K562 (cell line): ENCODE measurements around the gene SMIM35. TPM values are rescaled to one million over a fixed set of nuclear protein-coding genes. Genes with fewer than 3 reads are reported as not detected.

Experiments
- ARID1B ChIP-seq: fragments of 450-650 bp; IDR thresholded peaks from 2 replicates; pipeline ENCODE4 v1.6.1; 2016; ENCODE audit warnings: antibody characterized with exemption, mild to moderate bottlenecking, inconsistent platforms
- CSDE1 ChIP-seq, 2 experiments: fragments of 450-650 bp; IDR thresholded peaks; 2 replicates each; pipeline ENCODE4 v1.6.1; 2016; ENCODE audit warnings: mild to moderate bottlenecking in 1 of 2
- FIP1L1 ChIP-seq: fragments of 200-400 bp; formaldehyde crosslinking; IDR thresholded peaks from 2 replicates; pipeline ENCODE4 v1.6.1; 2018; ENCODE audit warnings: mild to moderate bottlenecking, low read depth, low read length; ENCODE audit not compliant: poor library complexity, severe bottlenecking
- GTF2F1 ChIP-seq: IDR thresholded peaks from 2 replicates; pipeline ENCODE4 v1.6.1; 2011; ENCODE audit warnings: low read depth, low read length, improper control_type of control experiment
- HDAC3 ChIP-seq: fragments of 450-650 bp; IDR thresholded peaks from 2 replicates; pipeline ENCODE4 v1.6.1; 2018; ENCODE audit warnings: borderline replicate concordance, mild to moderate bottlenecking, moderate library complexity; ENCODE audit not compliant: partially characterized antibody
- MAFG ChIP-seq: fragments of 450-650 bp; conservative IDR thresholded peaks from 2 replicates; pipeline ENCODE4 v1.6.1; 2016; ENCODE audit warnings: missing genetic modification characterization, missing compliant biosample characterization
- RHOXF2B ChIP-seq: fragments of 250-450 bp; sonication (Bioruptor Pico); conservative IDR thresholded peaks from 2 replicates; pipeline ENCODE4 v1.5.1; 2021
- SAP30 ChIP-seq: fragments of 200-600 bp; sonication (generic); IDR thresholded peaks from 2 replicates; pipeline ENCODE4 v1.6.1; 2012; ENCODE audit warnings: borderline replicate concordance, low read depth, mild to moderate bottlenecking, moderate library complexity, low read length, control low read depth, inconsistent platforms; ENCODE audit not compliant: insufficient read depth, poor library complexity, severe bottlenecking
- TGIF2 ChIP-seq: sonication (generic); formaldehyde crosslinking; IDR thresholded peaks from 2 replicates; pipeline ENCODE4 v1.8.1; 2022; ENCODE audit warnings: mild to moderate bottlenecking, missing genetic modification reagents, moderate library complexity
- ZFX ChIP-seq: sonication (generic); formaldehyde crosslinking; IDR thresholded peaks from 2 replicates; pipeline ENCODE4 v1.8.0; 2022; ENCODE audit warnings: mild to moderate bottlenecking, missing genetic modification reagents, moderate library complexity
- ZNF77 ChIP-seq: fragments of 250-450 bp; sonication (Bioruptor Pico); IDR thresholded peaks from 2 replicates; pipeline ENCODE4 v1.5.0; 2020
- polyA plus RNA-seq, 8 experiments: library from polyadenylated mRNA; depleted of rRNA in 4 of 8; stranded (reverse) in 5 of 8; unstranded in 3 of 8; fragments of >200 nt; fragmentation: Nextera tagmentation in 2 of 8; fragmentation: Illumina TruSeq in 1 of 8; extraction: Ambion mirVana in 2 of 8; extraction: Trizol in 1 of 8; gene quantifications; 2 replicates each; pipeline versions ENCODE4 v1.2.1 to v1.2.3, GENCODE V29; 2011 to 2014; ENCODE audit warnings: inconsistent platforms in 1 of 8, missing spikeins in 1 of 8
- total RNA-seq, 7 experiments: library from RNA; depleted of rRNA in 6 of 7; stranded (reverse); fragments of >200 nt in 6 of 7; fragmentation: Illumina TruSeq in 2 of 7; extraction: Trizol in 2 of 7; gene quantifications; 2 replicates each; pipeline versions ENCODE4 v1.2.1 to v1.2.3, GENCODE V29; 2011 to 2021; ENCODE audit warnings: low replicate concordance in 1 of 7
- TF ChIP-seq, protein P1 (sequence below): fragments of 250-450 bp; sonication (Bioruptor Pico); IDR thresholded peaks from 2 replicates; pipeline ENCODE4 v1.5.0; 2021
- TF ChIP-seq, protein P2 (sequence below): sonication (generic); formaldehyde crosslinking; IDR thresholded peaks from 2 replicates; pipeline ENCODE4 v1.8.0; 2022; ENCODE audit warnings: missing genetic modification reagents, mild to moderate bottlenecking, borderline replicate concordance
- TF ChIP-seq, protein P3 (sequence below), 2 experiments: IDR thresholded peaks; 2 replicates each; pipeline ENCODE4 v1.6.1; 2011; ENCODE audit warnings: borderline replicate concordance in 1 of 2, control low read depth in 1 of 2, low read depth in 1 of 2, low read length in 1 of 2, mild to moderate bottlenecking in 1 of 2, mixed read lengths in 1 of 2, moderate library complexity in 1 of 2; ENCODE audit not compliant: insufficient read depth in 1 of 2, insufficient read length in 1 of 2, poor library complexity in 1 of 2, severe bottlenecking in 1 of 2; ENCODE audit errors: extremely low read depth in 1 of 2
- TF ChIP-seq, protein P4 (sequence below), 2 experiments: fragments of 450-650 bp in 1 of 2; sonication (generic) in 1 of 2; formaldehyde crosslinking in 1 of 2; IDR thresholded peaks; 2 replicates each; pipeline versions ENCODE4 v1.7.1 to v1.9.0; 2016 to 2022; ENCODE audit warnings: inconsistent platforms in 1 of 2, mild to moderate bottlenecking in 1 of 2, missing genetic modification reagents in 1 of 2

Gene SMIM35
- total and polyA plus RNA-seq, 9 of the 15 experiments (the other 6 are each of a cell fraction or from before 2014, with no cell fraction given): 0.03 TPM; not detected in 7

DNA sequence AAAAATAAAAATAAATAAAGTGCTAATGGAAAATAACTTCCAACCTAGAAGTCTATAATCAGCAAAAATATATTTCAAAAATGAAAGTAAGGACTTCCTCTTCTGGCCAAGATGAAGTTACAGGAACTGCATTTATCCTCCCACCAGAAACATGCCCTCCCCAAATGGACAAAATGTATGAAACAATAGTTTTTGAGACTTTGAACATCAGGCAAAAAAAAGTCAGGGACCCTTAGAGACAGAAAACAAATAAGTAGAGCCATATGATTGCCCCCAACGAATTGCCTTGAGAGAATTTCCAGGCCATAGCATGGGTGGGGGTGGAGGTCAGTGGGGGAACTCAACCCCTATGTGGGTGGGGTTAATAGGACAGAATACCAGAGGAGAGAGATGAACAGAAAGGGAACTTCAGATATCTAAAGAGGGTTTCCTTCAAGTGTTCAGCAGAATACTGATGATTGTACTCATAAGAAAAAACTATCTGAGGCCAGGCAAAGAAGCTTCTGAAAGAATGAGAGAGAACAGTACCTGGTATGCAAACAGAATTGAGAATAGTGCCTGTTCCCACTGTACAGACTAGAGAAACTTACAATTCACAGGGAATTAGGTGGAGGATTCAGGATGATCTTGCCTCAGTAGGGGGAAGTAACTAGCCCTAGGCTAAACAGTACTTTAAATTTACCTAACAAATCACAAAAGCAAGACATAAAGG lies 127.2 kb downstream of the SMIM35 start (continued):
- TF ChIP-seq SAP30: no peak
- TF ChIP-seq ZFX: no peak
- TF ChIP-seq, protein P1, sequence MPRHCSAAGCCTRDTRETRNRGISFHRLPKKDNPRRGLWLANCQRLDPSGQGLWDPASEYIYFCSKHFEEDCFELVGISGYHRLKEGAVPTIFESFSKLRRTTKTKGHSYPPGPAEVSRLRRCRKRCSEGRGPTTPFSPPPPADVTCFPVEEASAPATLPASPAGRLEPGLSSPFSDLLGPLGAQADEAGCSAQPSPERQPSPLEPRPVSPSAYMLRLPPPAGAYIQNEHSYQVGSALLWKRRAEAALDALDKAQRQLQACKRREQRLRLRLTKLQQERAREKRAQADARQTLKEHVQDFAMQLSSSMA (CRISPR knock-in tag): no peak
- TF ChIP-seq ARID1B: no peak
- TF ChIP-seq, protein P2, sequence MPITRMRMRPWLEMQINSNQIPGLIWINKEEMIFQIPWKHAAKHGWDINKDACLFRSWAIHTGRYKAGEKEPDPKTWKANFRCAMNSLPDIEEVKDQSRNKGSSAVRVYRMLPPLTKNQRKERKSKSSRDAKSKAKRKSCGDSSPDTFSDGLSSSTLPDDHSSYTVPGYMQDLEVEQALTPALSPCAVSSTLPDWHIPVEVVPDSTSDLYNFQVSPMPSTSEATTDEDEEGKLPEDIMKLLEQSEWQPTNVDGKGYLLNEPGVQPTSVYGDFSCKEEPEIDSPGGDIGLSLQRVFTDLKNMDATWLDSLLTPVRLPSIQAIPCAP (CRISPR knock-in tag): no peak
- TF ChIP-seq, protein P3, sequence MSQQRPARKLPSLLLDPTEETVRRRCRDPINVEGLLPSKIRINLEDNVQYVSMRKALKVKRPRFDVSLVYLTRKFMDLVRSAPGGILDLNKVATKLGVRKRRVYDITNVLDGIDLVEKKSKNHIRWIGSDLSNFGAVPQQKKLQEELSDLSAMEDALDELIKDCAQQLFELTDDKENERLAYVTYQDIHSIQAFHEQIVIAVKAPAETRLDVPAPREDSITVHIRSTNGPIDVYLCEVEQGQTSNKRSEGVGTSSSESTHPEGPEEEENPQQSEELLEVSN (IDR thresholded peaks at IDR 0.05; ENCODE audit: borderline replicate concordance in 1 of 2, extremely low read depth in 1 of 2, insufficient read depth in 1 of 2, insufficient read length in 1 of 2, low read depth in 1 of 2, low read length in 1 of 2, poor library complexity in 1 of 2, severe bottlenecking in 1 of 2): no peak
- no peak for TF ChIP-seq RHOXF2B
- no peak for TF ChIP-seq CSDE1 (IDR thresholded peaks at IDR 0.05)
- no peak for TF ChIP-seq GTF2F1
- TF ChIP-seq FIP1L1: no peak
- TF ChIP-seq ZNF77 (CRISPR knock-in tag): no peak
- TF ChIP-seq, protein P4, sequence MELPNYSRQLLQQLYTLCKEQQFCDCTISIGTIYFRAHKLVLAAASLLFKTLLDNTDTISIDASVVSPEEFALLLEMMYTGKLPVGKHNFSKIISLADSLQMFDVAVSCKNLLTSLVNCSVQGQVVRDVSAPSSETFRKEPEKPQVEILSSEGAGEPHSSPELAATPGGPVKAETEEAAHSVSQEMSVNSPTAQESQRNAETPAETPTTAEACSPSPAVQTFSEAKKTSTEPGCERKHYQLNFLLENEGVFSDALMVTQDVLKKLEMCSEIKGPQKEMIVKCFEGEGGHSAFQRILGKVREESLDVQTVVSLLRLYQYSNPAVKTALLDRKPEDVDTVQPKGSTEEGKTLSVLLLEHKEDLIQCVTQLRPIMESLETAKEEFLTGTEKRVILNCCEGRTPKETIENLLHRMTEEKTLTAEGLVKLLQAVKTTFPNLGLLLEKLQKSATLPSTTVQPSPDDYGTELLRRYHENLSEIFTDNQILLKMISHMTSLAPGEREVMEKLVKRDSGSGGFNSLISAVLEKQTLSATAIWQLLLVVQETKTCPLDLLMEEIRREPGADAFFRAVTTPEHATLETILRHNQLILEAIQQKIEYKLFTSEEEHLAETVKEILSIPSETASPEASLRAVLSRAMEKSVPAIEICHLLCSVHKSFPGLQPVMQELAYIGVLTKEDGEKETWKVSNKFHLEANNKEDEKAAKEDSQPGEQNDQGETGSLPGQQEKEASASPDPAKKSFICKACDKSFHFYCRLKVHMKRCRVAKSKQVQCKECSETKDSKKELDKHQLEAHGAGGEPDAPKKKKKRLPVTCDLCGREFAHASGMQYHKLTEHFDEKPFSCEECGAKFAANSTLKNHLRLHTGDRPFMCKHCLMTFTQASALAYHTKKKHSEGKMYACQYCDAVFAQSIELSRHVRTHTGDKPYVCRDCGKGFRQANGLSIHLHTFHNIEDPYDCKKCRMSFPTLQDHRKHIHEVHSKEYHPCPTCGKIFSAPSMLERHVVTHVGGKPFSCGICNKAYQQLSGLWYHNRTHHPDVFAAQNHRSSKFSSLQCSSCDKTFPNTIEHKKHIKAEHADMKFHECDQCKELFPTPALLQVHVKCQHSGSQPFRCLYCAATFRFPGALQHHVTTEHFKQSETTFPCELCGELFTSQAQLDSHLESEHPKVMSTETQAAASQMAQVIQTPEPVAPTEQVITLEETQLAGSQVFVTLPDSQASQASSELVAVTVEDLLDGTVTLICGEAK (IDR thresholded peaks at IDR 0.05): no peak
- TF ChIP-seq, protein P4 (CRISPR knock-in tag; IDR thresholded peaks at IDR 0.05): no peak
- no peak for TF ChIP-seq HDAC3
- TF ChIP-seq TGIF2 (CRISPR knock-in tag): no peak
- TF ChIP-seq MAFG (tag): peak; percentile 36
